ENCODE measurements around the gene SHANK3.

DNA sequence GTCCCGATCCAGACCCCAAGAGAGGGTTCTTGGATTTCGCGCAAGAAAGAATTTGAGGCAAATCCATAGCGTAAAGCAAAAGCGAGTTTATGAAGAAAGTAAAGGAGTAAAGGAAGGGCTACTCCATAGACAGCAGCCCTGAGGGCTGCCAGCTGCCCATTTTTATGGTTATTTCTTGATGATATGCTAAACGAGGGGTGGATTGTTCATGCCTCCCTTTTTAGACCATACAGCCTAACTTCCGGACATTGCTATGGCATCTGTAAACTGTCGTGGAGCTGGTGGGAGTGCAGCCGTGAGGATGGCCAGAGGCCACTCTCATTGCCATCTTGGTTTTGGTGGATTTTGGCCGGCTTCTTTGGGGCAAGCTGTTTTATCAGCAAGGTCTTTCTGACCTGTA lies 19.4 kb upstream of the SHANK3 start:
- TF ChIP-seq, protein P1, sequence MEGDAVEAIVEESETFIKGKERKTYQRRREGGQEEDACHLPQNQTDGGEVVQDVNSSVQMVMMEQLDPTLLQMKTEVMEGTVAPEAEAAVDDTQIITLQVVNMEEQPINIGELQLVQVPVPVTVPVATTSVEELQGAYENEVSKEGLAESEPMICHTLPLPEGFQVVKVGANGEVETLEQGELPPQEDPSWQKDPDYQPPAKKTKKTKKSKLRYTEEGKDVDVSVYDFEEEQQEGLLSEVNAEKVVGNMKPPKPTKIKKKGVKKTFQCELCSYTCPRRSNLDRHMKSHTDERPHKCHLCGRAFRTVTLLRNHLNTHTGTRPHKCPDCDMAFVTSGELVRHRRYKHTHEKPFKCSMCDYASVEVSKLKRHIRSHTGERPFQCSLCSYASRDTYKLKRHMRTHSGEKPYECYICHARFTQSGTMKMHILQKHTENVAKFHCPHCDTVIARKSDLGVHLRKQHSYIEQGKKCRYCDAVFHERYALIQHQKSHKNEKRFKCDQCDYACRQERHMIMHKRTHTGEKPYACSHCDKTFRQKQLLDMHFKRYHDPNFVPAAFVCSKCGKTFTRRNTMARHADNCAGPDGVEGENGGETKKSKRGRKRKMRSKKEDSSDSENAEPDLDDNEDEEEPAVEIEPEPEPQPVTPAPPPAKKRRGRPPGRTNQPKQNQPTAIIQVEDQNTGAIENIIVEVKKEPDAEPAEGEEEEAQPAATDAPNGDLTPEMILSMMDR (IDR thresholded peaks at IDR 0.05): no peak
- TF ChIP-seq FOXM1 (IDR thresholded peaks at IDR 0.05; ENCODE audit: low read depth) (no peak), POLR2AphosphoS5 (IDR thresholded peaks at IDR 0.05; ENCODE audit: low read depth, low read length) (no peak), EZH2phosphoT487 (IDR thresholded peaks at IDR 0.05; ENCODE audit: borderline replicate concordance, low read depth) (no peak), ELF1 (IDR thresholded peaks at IDR 0.05) (no peak)
- TF ChIP-seq, protein P2, sequence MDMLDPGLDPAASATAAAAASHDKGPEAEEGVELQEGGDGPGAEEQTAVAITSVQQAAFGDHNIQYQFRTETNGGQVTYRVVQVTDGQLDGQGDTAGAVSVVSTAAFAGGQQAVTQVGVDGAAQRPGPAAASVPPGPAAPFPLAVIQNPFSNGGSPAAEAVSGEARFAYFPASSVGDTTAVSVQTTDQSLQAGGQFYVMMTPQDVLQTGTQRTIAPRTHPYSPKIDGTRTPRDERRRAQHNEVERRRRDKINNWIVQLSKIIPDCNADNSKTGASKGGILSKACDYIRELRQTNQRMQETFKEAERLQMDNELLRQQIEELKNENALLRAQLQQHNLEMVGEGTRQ (IDR thresholded peaks at IDR 0.05; ENCODE audit: borderline replicate concordance, low read depth, low read length): no peak
